Adipose tissue (tissue), 3 donors: Measurements from ENCODE around the gene SLC34A1. TPM values are rescaled to one million over a fixed set of nuclear protein-coding genes. Genes with fewer than 3 reads are reported as not detected.
"Not testable (repeated sequence)": the region's sequence is repeated elsewhere in the genome, so short reads cannot be mapped to it uniquely, and the experiment has no call there.

Source experiments
- H3K27ac ChIP-seq: one replicate; pipeline ENCODE4 v1.5.1; 2013; ENCODE audit warnings: low read depth, low read length
- WGBS, 3 donors: extraction: QIAGEN DNeasy Blood & Tissue Kit; methylation state at CpG; one replicate each; pipeline ENCODE4 v1.1.7; 2013; 5-methylcytosine and 5-hydroxymethylcytosine counted together
- polyA plus RNA-seq, 3 donors: library from polyadenylated mRNA; stranded (reverse); fragments of 200-250 nt; gene quantifications; one replicate each; pipeline ENCODE4 v1.2.3, GENCODE V29; 2013
- donor health status: healthy with polysubstance abuse.
- donor health status: Bipolar disorder and iron deficiency.
- donor health status: healthy.

The SLC34A1 gene
- polyA plus RNA-seq, 3 donors: not detected

DNA sequence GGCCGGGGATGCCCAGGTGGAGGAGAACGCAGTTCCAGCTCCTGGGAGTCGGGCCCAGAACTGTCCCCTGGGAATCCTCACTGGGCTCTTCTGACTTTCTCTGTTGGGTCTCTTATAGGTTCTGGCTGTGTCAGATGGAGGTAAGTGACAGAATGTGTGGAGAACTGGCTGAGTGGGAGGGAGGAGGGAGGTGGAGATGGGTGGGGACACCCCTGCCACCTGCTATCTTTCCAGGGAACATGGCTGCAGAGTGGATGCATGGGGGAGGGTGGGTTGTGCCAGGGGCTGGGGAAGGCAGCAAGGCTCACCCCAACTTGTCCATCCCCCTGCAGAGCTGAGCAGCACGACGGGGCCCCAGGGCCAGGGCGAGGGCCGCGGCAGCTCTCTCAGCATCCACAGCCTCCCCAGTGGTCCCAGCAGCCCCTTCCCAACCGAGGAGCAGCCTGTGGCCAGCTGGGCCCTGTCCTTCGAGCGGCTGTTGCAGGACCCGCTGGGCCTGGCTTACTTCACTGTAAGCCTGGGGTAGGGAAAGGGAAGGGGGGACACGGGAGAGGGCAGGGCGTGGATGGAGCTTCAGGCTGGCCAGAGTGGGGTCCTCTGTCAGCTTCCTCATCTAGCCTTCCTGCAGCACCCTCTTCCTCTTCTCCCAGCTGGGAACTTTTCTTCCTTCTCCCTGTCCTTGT lies 18.2 kb upstream of the SLC34A1 start:
- WGBS, 3 donors: 71 to 79% (median 79%) methylated on average over 13 to 14 of the region's 14 CpGs

DNA sequence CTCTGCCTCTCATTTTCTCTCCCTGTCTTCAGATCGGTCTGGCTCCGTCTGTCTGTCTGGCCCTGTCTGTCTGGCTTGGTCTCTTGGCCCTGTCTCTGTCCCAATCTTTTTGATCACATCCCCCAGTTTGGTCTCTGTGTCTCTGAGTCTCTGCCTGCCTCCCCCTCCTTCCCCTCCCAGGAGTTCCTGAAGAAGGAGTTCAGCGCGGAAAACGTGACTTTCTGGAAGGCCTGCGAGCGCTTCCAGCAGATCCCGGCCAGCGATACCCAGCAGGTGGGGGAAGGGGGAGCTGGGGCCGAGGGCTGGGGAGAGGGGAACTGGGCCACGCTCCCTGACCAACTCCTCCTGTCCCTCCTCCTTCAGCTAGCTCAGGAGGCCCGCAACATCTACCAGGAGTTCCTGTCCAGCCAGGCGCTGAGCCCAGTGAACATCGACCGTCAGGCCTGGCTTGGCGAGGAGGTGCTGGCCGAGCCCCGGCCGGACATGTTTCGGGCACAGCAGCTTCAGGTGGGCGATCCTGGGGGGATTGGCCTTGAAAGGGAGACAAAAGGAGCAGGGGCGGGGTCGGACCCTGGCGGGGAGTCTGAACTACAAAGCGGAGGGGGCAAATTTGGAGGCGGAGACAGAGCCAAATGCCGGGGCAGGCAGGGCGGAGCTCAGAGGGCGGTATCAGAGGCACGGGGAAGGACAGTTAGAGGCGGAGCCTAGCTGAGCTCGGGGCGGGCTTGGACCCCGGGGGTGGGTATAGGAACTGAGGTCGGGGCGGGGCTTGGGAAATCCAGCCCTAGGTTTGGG lies 17.5 kb upstream of the SLC34A1 start:
- WGBS, 3 donors: 6 to 42% (median 34%) methylated on average over 34 to 36 of the region's 36 CpGs
- H3K27ac ChIP-seq: no peak overlapping the region

More for the DNA sequence above, 18.2 kb upstream of the SLC34A1 start:
- H3K27ac ChIP-seq: no peak overlapping the region

DNA sequence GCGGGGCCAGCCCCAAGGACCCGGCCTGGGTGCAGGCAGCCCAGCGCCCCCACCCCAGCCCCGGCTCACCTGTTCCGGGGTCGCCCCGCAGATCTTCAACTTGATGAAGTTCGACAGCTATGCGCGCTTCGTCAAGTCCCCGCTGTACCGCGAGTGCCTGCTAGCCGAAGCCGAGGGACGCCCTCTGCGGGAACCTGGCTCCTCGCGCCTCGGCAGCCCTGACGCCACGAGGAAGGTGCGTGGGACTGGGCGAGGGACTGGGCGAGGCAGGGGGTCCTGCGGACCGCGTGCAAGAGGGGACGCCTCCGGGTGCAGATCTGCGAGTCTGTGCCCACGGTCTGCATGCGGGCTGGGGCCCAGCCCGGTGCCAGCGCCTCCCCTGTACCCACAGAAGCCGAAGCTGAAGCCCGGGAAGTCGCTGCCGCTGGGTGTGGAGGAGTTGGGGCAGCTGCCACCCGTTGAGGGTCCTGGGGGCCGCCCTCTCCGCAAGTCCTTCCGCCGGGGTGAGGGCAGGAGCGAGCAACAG lies 16.8 kb upstream of the SLC34A1 start:
- 25 to 55% (median 33%) methylated on average over 43 to 46 of the region's 46 CpGs for WGBS, 3 donors

DNA sequence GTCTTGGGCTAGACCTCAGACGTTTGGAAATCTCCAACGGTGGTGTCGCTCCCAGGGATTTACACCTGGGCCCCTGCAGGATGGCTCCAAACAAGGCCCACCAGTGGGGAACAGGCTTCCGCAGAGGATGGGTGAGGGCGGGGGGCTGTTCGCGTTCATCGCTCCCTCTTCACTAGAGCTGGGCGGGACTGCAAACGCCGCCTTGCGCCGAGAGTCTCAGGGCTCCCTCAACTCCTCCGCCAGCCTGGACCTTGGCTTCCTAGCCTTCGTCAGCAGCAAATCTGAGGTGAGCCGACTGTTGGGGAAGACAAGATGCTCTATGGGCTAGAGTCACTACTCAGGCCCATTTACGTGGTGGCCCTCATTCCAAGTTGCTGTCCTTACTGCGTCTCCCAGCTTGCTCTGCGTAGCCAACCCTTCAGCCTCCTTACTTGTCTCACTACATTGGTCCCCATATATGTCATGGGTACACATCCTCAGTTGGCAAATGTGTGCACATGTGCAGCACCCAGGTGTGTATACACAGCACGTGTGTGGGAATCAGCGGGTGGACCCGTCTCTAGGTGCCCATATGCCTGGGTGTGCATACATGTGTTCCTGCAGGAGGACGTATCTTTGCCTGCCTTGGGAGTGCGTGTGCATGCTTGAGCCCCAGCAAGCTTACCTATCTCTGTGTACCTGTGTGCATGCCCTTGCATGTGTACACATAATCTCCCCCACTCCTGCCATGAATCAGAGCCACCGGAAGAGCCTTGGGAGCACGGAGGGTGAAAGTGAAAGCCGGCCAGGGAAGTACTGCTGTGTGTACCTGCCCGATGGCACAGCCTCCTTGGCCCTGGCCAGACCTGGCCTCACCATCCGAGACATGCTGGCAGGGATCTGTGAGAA lies 16.0 kb upstream of the SLC34A1 start:
- H3K27ac ChIP-seq: no peak overlapping the region

More for the DNA sequence above, 16.8 kb upstream of the SLC34A1 start:
- H3K27ac ChIP-seq: no peak overlapping the region

DNA sequence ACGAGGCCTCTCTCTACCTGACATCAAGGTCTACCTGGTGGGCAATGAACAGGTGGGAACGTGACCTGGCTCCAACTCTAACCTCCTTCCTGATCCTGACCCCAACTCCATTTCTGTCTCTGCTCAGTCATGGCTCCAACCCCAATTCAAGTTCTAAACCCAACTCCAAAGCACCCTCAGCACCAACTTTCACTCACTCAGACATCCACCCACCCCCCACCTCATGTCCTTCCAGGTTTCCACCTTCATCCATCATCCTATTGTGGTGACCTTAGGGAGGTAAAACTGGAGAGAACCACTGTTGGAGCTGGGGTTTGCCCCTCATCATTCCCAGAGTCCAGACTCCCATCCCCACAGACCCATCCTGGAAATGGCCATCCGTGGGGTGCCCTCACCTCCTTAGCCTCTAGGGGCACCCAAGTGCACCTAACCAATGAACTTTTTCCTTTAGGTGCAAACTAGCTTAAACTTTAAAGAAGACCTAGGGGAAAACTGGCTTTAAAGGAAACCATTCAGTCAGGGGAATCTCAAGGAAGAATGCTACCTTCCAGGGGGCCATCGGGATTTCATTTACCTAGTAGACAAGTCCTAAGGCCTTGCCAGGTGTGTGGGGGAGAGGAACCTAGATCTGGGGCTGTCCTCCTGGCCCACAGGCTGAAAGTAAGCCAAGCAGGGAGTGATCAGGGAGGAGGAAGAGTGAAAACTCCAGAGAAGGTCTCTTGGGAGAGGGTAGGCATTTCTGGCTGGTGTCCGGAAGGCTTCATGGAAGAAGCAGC lies 15.2 kb upstream of the SLC34A1 start:
- no peak overlapping the region for H3K27ac ChIP-seq

More for the DNA sequence above, 16.0 kb upstream of the SLC34A1 start:
- WGBS, 3 donors: 75 to 90% (median 85%) methylated on average over 29 of the region's 29 CpGs

GRCh38 chr5:177369645-177370440 lies 14.4 kb upstream of the SLC34A1 start:
- WGBS, 3 donors: 37 to 75% (median 71%) methylated on average over 10 to 11 of the region's 11 CpGs
- H3K27ac ChIP-seq: no peak overlapping the region

More for the DNA sequence above, 15.2 kb upstream of the SLC34A1 start:
- 44 to 80% (median 74%) methylated on average over 5 of the region's 5 CpGs for WGBS, 3 donors

DNA sequence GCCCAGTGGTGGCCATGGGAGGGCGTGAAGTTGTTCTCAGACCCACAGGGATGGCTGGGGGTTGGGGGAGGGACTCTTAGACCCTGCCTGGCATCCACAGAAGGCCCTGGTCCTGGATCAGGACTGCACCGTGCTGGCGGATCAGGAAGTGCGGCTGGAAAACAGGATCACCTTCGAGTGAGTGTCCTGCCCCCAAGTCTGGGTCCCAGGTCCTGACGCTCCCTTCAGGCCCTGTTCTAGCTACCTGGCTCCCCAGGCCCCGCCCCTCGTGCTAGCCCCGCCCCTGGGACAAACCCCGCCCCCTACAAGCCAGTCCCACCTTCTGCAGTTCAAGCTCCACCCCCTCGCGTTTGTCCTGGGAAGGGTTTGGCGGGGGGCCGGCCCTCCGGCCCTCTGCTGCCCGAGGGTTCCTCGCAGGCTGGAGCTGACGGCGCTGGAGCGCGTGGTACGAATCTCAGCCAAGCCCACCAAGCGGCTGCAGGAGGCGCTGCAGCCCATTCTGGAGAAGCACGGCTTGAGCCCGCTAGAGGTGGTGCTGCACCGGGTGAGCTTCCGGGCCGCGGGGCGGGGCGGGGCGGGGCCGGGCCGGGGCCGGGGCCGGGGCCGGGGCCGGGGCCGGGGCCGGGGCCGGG lies 13.6 kb upstream of the SLC34A1 start:
- H3K27ac ChIP-seq: no peak overlapping the region
- WGBS, 3 donors: 18 to 34% (median 19%) methylated on average over 20 to 42 of the region's 42 CpGs

- H3K27ac ChIP-seq: no peak overlapping the region
- WGBS, 3 donors: 52 to 70% (median 56%) methylated on average over 22 to 26 of the region's 26 CpGs
These were observed 12.9 kb upstream of the SLC34A1 start for GRCh38 chr5:177371120-177372033.

- 71 to 90% (median 73%) methylated on average over 12 of the region's 12 CpGs for WGBS, 3 donors
- no peak overlapping the region for H3K27ac ChIP-seq
These were observed 12.0 kb upstream of the SLC34A1 start for GRCh38 chr5:177372034-177372896.

DNA sequence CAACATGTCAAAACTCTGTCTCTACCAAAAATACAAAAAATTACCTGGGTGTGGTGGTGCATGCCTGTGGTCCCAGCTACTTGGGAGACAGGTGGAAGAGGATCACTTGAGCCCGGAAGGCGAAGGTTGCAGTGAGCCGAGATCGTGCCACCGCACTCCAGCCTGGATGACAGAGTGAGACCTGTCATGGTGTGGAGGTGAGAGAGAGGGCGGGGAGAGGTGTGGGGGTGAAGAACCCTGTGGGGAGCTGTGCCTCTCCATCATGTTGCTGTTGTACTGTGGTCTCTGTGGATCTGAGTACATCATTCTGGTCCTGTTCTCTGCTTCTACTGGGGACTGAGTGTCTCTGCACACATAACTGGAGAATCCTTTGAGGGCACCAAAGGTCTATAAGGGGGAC lies 11.3 kb upstream of the SLC34A1 start:
- 85 to 97% (median 95%) methylated on average over 6 of the region's 6 CpGs for WGBS, 3 donors
- H3K27ac ChIP-seq: no peak overlapping the region

GRCh38 chr5:177373806-177374205 lies 10.4 kb upstream of the SLC34A1 start:
- WGBS, 3 donors: 62 to 76% (median 66%) methylated on average over 6 of the region's 6 CpGs
- no peak overlapping the region for H3K27ac ChIP-seq

GRCh38 chr5:177374211-177374610 lies 10.0 kb upstream of the SLC34A1 start:
- H3K27ac ChIP-seq: no peak overlapping the region
- 71 to 78% (median 76%) methylated on average over 5 of the region's 5 CpGs for WGBS, 3 donors

DNA sequence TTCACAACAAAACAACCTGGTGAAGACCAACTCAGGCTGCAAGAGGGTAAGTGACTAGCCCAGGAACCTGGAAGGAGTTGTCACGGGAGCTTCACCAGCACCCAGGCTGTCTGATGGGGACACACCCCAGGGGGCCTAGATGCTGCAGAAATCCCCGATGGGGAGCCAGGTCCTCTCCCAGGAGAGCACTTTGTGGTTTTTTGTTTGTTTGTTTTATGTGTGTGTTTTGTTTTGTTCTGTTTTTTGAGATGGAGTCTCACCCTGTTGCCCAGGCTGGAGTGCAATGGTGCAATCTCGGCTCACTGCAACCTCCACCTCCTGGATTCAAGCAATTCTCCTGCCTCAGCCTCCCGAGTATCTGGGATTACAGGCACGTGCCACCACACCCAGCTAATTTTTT lies 8.7 kb upstream of the SLC34A1 start:
- H3K27ac ChIP-seq: not testable (repeated sequence)
- 81 to 88% (median 85%) methylated on average over 5 of the region's 5 CpGs for WGBS, 3 donors

DNA sequence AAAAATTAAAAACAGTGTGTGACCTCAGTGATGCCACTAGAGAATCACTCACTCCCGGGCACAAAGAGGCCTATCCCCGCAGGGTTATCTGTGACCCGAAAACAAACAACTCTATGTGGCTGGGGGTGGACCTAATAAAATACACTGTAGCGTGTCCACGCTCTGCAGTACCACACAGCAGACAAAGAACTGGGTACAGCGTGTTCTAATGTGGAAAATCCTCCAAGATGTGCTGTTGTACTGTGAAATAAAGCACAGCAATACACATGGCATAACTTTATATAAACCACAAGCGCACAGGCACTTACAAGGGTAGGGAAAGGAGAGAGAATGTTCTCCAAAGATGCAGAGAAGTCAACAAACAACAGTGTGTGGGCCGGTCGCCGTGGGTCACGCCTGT lies 8.1 kb upstream of the SLC34A1 start:
- H3K27ac ChIP-seq: no peak overlapping the region
- 85 to 88% (median 86%) methylated on average over 11 of the region's 11 CpGs for whole genome bisulfite sequencing, 3 donors
